Measurements from ENCODE around the gene ATP6V0A1. TPM values are rescaled to one million over a fixed set of nuclear protein-coding genes. Genes with fewer than 3 reads are reported as not detected.

The ATP6V0A1 gene
- total RNA-seq, 1 donor from 2014 or later, result 78.6 TPM

DNA sequence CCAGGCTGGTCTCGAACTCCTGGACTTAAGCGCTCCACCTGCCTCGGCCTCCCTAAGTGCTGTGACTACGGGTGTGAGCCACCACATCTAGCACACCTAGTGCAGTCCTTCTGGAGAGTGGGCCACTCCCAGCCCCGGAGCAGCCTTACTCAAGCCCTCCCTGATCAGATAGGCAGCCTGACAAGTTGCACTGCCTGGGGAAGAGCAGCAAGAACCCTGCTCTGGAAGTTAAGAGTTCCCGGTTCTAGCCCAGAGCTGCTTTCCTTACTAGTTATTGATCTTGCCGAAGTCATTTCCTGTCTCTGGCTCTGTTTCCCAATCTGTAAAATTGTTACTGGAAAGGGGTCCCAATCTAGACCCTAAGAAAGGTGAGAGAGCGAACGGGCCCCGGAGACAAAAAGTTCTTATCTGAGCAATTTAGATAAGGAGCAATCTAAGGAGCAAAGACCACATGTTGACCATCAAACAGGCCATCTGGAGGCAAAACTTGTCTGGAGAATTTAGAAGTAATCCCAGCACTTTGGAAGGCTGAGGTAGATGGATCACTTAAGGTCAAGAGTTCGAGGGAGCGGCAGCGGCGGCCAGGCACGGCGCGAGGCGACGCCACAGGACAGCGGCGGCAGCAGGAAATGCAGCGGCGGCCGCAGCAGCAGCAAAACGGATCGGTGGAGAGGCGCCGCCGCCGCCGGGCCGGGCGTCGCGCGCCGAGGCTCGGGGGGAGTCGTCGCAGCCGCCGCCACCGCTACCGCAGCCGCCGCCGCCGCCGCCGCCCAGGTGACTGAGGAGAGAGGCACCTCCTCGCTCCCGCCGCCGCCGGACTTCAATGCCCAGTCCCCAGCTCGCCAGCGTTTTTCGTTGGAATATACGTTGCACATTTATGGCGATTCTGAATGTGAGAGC is 73.0 kb downstream of the ATP6V0A1 start:
- Histone ChIP-seq H3K4me3 (ENCODE audit: insufficient read depth, low read depth, low read length) (peak overlapping the region; percentile 61), H3K9ac (ENCODE audit: low read length) (peak overlapping the region; percentile 67), H4K20me1 (ENCODE audit: insufficient read depth, low read length) (no peaks in the 10 kb centered on the region), H3K27me3 (ENCODE audit: insufficient read depth, low read length) (no peaks in the 10 kb centered on the region), H3K4me2 (ENCODE audit: low read length) (peak overlapping the region; percentile 84), H3K9me3 (ENCODE audit: insufficient read depth, low read depth, low read length) (no peaks in the 10 kb centered on the region), H3K79me2 (ENCODE audit: insufficient read depth, low read length) (peaks cover 2% of the 10 kb centered on the region), H3K4me1 (ENCODE audit: insufficient read depth, low read length) (peaks cover 11% of the 10 kb centered on the region), H3K27ac (ENCODE audit: low read depth, low read length) (no peak overlapping the region), H2AFZ (ENCODE audit: low read depth, low read length) (peak overlapping the region; percentile 86), H3K36me3 (ENCODE audit: insufficient read depth, low read length) (no peaks in the 10 kb centered on the region)
- Mint-ChIP-seq H3K36me3 (ENCODE audit: low read depth, unreplicated experiment) (no peaks in the 10 kb centered on the region), H3K4me3 (ENCODE audit: unreplicated experiment) (peak overlapping the region; percentile 77), H3K4me1 (ENCODE audit: low read depth, unreplicated experiment) (peaks cover 17% of the 10 kb centered on the region), H3K9me3 (ENCODE audit: unreplicated experiment) (no peaks in the 10 kb centered on the region), H3K27ac (ENCODE audit: unreplicated experiment) (no peak overlapping the region), H3K27me3 (ENCODE audit: low read depth, unreplicated experiment) (no peaks in the 10 kb centered on the region)
- TF ChIP-seq, protein P1, sequence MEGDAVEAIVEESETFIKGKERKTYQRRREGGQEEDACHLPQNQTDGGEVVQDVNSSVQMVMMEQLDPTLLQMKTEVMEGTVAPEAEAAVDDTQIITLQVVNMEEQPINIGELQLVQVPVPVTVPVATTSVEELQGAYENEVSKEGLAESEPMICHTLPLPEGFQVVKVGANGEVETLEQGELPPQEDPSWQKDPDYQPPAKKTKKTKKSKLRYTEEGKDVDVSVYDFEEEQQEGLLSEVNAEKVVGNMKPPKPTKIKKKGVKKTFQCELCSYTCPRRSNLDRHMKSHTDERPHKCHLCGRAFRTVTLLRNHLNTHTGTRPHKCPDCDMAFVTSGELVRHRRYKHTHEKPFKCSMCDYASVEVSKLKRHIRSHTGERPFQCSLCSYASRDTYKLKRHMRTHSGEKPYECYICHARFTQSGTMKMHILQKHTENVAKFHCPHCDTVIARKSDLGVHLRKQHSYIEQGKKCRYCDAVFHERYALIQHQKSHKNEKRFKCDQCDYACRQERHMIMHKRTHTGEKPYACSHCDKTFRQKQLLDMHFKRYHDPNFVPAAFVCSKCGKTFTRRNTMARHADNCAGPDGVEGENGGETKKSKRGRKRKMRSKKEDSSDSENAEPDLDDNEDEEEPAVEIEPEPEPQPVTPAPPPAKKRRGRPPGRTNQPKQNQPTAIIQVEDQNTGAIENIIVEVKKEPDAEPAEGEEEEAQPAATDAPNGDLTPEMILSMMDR (IDR thresholded peaks at IDR 0.05; ENCODE audit: insufficient read depth, low read depth, low read length), result peak; percentile 16
- TF ChIP-seq EZH2 (IDR thresholded peaks at IDR 0.05; ENCODE audit: insufficient read depth, low read length), result no peak
- DNase-seq (ENCODE audit: low read depth) (no peak), FAIRE-seq (no peak)

DNA sequence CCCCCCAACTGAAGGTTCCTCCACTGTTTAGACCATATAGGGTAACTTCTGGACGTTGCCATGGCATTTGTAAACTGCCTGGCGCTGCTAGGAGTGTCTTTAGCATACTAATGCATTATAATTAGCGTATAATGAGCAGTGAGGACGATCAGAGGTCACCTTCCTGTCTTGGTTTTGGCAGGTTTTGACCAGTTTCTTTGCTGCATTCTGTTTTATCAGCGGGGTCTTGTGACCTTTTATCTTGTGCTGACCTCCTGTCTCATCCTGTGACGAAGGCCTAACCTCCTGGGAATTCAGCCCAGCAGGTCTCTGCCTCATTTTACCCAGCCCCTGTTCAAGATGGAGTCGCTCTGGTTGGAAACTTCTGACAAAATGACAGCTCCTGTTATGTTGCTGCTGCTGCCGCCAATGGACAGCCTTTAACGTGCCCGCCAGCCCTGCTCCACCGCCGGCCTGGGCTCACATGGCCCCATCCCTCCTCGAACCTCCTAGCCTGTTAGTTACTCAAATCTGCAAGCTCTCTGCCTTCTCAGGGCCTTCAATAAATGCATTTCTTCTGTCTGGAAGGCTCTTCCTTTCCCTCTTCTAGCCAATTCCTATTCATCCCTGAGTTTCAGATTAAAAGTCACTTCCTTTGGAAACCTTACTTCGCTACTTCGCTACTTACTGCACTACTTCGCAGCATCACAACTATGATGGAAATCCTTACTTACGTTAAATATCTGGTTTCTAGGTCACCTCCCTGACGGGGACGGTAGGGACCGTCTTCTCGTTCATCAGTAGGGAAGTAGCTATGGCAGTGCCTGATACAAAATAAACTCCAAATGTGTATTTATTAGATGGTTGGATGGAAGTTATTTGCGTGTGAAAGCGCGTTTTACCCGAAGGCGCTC is 76.7 kb downstream of the ATP6V0A1 start:
- Mint-ChIP-seq H3K4me3 (ENCODE audit: unreplicated experiment) (peak overlapping the region; percentile 79), H3K4me1 (ENCODE audit: low read depth, unreplicated experiment) (peaks cover 13% of the 10 kb centered on the region), H3K9me3 (ENCODE audit: unreplicated experiment) (no peaks in the 10 kb centered on the region), H3K36me3 (ENCODE audit: low read depth, unreplicated experiment) (peaks cover 5% of the 10 kb centered on the region), H3K27ac (ENCODE audit: unreplicated experiment) (peak overlapping the region; percentile 22), H3K27me3 (ENCODE audit: low read depth, unreplicated experiment) (no peaks in the 10 kb centered on the region)
- H3K79me2 ChIP-seq (ENCODE audit: insufficient read depth, low read length), result peaks cover 11% of the 10 kb centered on the region
- FAIRE-seq (no peak), DNase-seq (ENCODE audit: low read depth) (no peak)
- H3K4me3 ChIP-seq (ENCODE audit: insufficient read depth, low read depth, low read length), result peak overlapping the region; percentile 83
- peaks cover 11% of the 10 kb centered on the region for H3K4me1 ChIP-seq (ENCODE audit: insufficient read depth, low read length)
- H3K36me3 ChIP-seq (ENCODE audit: insufficient read depth, low read length), result no peaks in the 10 kb centered on the region
- no peaks in the 10 kb centered on the region for H3K9me3 ChIP-seq (ENCODE audit: insufficient read depth, low read depth, low read length)
- peak overlapping the region; percentile 82 for H3K9ac ChIP-seq (ENCODE audit: low read length)
- no peak for TF ChIP-seq EZH2 (IDR thresholded peaks at IDR 0.05; ENCODE audit: insufficient read depth, low read length)
- TF ChIP-seq, protein P1 (IDR thresholded peaks at IDR 0.05; ENCODE audit: insufficient read depth, low read depth, low read length), result no peak
- H3K4me2 ChIP-seq (ENCODE audit: low read length), result peak overlapping the region; percentile 89
- H4K20me1 ChIP-seq (ENCODE audit: insufficient read depth, low read length), result no peaks in the 10 kb centered on the region
- H3K27ac ChIP-seq (ENCODE audit: low read depth, low read length), result peak overlapping the region; percentile 41
- H2AFZ ChIP-seq (ENCODE audit: low read depth, low read length), result peak overlapping the region; percentile 78
- no peaks in the 10 kb centered on the region for H3K27me3 ChIP-seq (ENCODE audit: insufficient read depth, low read length)
